Kasumi-1 (cell line): Measurements from ENCODE around the gene LIF.

Experiments
- DNase-seq, 2 experiments: peaks; one replicate each; lab custom pipeline; 2025; lab: John Stamatoyannopoulos, UW

LIF gene

GRCh38 chr22:30284172-30284571 is 37.6 kb upstream of the LIF start:
- no peak for DNase-seq

- no peak for DNase-seq
Measured at GRCh38 chr22:30283342-30283741, 36.8 kb upstream of the LIF start.

- no peak for DNase-seq
Measured at GRCh38 chr22:30282616-30283046, 36.1 kb upstream of the LIF start.

- no peak for DNase-seq
Measured at GRCh38 chr22:30280505-30280904, 33.9 kb upstream of the LIF start.

- DNase-seq: no peak
Measured at GRCh38 chr22:30279932-30280331, 33.4 kb upstream of the LIF start.

- DNase-seq: peak; percentile 75 to 77
Measured at GRCh38 chr22:30279046-30279788, 32.7 kb upstream of the LIF start.

- peak; percentile 73 to 85 for DNase-seq
Measured at GRCh38 chr22:30277547-30278344, 31.2 kb upstream of the LIF start.

- peak in 1 of 2 experiments; percentile 25 for DNase-seq
Measured at GRCh38 chr22:30276039-30276438, 29.5 kb upstream of the LIF start.

GRCh38 chr22:30275625-30276024 is 29.1 kb upstream of the LIF start:
- no peak for DNase-seq

GRCh38 chr22:30274437-30274812 is 27.9 kb upstream of the LIF start:
- no peak for DNase-seq

GRCh38 chr22:30273711-30274436 is 27.3 kb upstream of the LIF start:
- DNase-seq: no peak

- no peak for DNase-seq
Measured at GRCh38 chr22:30272781-30273601, 26.4 kb upstream of the LIF start.

GRCh38 chr22:30270832-30271231 is 24.3 kb upstream of the LIF start:
- DNase-seq: peak; percentile 81 to 87

GRCh38 chr22:30268331-30268730 is 21.8 kb upstream of the LIF start:
- DNase-seq: no peak

GRCh38 chr22:30267382-30268302 is 21.1 kb upstream of the LIF start:
- DNase-seq: peak; percentile 69 to 79

GRCh38 chr22:30266445-30267381 is 20.2 kb upstream of the LIF start, which contains the start of gene OSM:
OSM (minus strand) TSS chr22:30266851; CDS start chr22:30266799, 52 bp downstream.
- peak; percentile 70 to 77 for DNase-seq

- peak; percentile 80 to 83 for DNase-seq
Measured at GRCh38 chr22:30265823-30266444, 19.4 kb upstream of the LIF start.

GRCh38 chr22:30265131-30265720 is 18.7 kb upstream of the LIF start:
- no peak for DNase-seq

GRCh38 chr22:30263883-30264282 is 17.3 kb upstream of the LIF start:
- no peak for DNase-seq
